GM21723 (cell line): ENCODE data around the gene GDF3.
"Not testable (repeated sequence)": the region's sequence is repeated elsewhere in the genome, so short reads cannot be mapped to it uniquely, and the experiment has no call there.

Source experiments
- ATAC-seq: cut with Tn5 transposase; IDR thresholded peaks from one replicate; pipeline ENCODE4 v1.9.1; 2021; ENCODE audit warnings: mild to moderate bottlenecking, moderate library complexity; ENCODE audit not compliant: unreplicated experiment

Gene GDF3

DNA sequence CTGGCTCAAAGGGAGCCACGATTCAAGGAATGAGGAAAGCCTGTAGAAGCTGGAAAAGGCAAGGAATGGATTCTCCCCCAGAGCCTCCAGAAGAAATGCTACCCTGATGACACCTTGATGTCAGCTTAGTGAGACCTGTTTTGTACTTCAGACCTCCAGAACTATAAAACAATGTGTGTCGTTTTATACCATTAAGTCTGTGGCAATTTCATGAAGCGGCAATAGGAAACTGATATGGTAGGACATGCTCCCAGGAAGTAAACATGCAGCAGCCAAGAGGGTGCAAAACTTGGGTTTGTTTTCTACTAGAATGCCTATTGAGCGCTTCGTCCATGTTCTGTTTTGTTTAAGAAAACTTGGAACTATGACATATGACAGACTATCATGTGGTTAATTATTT is 27.4 kb downstream of the GDF3 start:
- no peak for ATAC-seq

DNA sequence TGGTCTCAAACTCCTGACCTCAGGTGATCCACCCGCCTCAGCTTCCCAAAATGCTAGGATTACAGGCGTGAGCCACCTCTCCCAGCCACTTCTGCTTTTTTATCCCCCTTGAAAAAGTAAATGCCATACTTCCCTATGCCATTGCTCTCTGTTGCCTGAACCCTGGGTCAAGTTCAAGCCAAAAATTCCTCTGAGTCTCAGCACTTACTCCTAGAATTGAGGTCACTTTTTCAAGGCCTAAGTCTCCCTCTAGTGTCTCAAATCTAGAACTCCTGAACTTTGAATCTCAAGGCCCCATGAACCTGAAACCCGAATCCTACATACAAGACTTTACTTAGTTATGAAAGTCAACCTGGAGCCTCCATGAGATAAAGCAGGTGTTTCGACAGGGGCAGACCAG is 28.4 kb downstream of the GDF3 start:
- ATAC-seq: no peak

DNA sequence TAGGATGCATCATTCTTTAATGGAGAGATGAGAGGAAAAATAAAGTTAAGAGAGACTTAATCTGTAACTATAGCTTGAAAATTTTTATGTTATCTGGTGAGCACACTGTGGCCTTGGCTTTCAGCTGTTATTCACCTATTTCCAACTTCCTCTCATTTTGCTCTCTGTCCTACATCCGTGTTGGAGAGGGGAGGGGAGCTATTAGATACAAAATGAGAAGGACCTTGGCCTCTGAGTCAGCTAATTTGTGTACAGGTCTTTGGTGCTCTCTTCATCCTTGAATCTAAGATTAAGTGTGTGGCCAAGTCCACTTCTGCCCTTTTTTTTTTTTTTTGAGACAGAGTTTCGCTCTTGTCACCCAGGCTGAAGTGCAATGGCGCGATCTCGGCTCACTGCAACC is 29.0 kb downstream of the GDF3 start:
- no peak for ATAC-seq

DNA sequence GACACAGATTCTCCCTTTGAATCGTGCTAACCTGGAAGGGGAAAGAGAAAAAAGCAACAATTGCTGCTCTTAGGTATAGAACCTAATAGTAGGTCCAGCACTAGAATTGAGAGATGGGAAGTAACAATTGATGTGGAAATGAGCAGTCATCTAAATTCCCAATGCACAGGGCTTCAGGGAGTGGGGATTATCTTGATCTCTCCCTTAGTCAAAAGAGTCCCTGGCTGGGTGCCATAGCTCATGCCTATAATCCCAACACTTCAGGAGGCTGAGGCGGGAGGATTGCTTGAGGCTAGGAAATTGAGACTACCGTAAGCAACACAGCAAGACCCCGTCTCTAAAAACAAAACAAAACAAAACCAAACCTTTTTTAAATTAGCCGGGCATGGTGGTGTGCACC is 33.8 kb downstream of the GDF3 start:
- no peak for ATAC-seq

DNA sequence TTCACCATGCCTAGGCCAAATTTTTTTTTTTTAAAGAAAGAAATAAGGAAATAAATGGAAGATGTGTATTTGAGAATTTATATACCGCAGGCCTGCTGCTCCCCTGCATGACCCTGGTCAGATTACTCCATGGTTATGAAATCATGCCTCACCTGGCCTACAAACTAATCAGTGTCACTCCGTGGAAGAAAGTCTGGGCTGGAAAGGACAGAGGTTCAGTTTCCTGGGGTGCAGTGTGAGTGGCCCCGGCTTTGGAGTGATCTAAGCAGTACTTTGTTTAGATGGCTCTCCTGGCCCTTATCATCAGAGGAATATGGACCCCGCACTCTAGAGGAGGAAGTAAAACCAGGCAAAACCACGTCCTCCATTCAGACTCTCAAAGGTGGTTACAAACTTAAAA is 39.5 kb downstream of the GDF3 start:
- no peak for ATAC-seq

DNA sequence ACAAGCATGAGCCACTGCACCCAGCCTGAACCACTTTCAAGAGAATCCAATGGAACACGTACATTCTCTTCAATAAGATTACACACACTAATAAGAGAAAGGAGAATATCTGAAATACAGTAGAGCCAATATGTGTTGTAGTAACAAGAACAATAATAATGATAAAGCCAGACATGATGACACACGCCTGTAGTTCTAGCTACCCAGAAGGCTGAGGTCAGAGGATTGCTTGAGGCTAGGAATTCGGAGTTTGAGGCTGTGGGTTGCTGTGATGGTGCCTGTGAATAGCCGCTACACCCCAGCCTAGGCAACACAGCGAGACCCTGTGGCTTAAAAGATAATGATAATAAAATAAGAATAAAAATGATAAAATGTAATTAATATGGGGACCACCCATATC is 45.5 kb downstream of the GDF3 start:
- ATAC-seq: no peak

DNA sequence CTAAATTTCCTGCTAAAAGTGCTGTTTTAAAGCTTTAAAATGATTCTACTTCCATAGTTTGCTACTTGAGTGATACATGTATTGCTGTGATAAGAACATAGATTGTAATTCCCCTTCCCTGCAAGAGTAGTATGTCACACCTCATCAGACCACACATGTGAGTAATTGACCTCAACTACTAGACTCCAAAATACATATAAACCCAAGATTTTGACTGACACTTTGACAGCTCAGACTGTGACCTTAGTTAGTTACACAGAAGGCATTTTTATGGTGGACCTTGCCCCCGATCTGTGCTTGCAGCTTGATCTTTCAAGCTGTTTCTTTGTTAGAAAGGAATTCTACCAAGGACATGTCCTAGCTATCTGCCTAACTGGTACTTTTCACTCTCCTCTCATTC is 48.5 kb downstream of the GDF3 start:
- ATAC-seq: no peak

DNA sequence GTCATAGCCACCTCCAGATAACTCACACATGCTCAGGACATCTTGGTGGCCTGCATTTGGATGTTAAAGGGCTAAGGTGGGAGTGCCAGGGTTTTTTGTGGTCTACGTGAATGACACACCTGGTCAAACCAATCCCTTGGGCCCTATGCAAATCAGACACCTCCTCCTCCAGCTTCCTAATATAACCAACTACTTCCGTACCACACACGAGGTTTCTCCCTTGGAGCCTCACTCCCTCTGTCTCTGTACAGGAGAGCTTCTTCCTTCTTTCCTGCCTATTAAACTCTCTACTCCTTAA is 49.4 kb downstream of the GDF3 start:
- ATAC-seq: no peak

DNA sequence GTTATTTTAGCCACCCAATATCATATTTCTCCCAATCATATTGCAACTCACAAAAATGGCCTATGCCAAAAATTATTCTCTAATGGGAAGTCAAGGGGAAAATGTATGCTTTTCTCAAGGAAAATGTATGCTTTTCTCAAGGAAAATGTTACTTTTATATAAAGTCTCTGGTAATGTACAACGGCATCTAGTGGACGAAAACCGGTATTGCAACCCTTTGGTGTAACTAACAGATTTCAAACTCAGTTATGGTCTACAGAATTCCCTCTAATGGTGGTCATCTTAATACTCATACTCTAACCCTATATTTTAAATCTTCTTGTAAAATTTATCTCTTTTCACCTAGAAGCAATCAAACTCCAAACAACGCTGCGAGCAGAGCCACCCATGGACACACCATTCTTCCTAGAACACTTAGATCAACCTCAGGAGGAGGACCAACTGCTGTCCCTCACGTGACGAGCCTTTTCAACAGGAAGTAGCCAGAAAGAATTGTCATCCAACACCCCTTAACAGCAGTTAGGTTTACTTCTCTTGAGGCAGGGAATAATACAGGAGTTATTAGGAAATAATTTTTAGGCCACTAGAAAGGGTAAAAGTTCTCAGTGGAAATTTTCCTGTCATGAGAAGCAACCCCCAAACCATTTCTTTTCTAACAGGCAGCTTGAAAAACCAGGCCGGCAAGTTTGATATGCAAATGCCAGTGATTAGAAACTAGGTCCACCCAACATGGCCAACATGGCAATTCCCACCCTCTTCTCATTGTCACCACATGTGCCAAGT is 50.0 kb downstream of the GDF3 start:
- ATAC-seq: no peak

DNA sequence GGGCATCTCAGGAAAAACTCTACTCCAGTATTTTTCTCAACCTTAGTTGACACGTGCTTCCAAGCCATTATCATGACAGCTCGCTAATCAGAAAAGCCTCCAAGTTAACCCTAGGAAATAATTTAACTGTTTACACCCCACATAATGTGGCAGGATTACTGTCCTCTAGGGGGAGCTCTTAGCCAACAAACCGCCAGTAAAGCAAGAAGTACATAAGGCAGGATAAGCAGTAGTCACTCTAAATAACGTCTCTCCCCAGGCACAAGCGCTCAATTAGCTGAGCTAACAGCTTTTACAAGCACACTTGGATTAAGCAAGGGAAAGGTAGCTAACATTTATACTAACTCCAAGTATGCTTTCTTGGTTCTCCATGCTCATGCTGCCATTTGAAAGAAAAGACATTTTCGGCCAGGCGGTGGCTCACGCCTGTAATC is 52.7 kb downstream of the GDF3 start:
- ATAC-seq: no peak

DNA sequence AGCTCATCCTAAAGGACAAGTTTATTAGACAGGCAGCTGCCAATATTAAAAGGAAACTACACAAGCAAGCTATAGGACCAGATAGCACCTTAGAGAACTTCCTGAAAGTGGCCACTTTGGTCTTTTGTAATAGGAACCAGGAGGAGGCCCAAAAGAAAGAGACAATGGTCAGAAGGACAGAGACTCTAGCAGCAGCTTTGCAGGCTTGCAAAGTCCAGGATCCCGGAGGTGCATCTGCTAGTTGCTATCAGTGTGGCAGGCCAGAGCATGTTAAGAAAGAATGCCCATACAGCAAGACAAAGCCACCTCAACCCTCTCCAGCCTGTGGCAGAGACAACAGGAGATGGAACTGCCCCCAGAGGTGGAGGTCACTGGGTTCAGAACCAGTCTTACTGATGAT is 53.3 kb downstream of the GDF3 start:
- ATAC-seq: no peak

DNA sequence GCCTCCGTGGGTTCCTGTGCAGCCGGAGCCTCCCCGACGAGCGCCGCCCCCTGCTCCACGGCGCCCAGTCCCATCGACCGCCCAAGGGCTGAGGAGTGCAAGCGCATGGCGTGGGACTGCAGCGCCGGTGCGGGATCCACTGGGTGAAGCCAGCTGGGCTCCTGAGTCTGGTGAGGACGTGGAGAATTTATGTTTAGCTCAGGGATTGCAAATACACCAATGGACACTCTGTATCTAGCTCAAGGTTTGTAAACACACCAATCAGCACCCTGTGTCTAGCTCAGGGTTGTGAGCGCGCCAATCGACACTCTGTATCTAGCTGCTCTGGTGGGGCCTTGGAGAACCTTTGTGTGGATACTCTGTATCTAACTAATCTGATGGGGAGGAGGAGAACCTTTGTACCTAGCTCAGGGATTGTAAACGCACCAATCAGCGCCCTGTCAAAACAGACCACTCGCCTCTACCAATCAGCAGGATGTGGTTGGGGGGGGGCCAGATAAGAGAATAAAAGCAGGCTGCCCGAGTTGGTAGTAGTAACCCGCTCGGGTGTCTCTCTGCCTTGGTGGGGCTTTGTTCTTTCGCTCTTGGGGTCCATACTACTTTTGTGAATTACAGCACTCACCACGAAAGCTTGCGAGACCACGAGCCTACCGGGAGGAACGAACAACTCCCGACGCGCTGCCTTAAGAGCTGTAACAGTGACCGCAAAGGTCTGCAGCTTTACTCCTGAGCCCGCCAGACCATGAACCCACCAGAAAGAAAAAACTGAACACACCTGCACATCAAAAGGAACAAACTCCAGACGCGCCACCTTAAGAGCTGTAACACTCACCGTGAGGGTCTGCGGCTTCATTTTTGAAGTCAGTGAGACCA is 55.2 kb downstream of the GDF3 start:
- not testable (repeated sequence) for ATAC-seq
